ENCODE data around the gene EFNA5.
A peak's percentile ranks its signal among the peaks of the same experiment; 100 is the strongest.

The EFNA5 gene

GRCh38 chr5:107565791-107566767 is 104.7 kb downstream of the EFNA5 start:
- H3K36me3 ChIP-seq (ENCODE audit: control insufficient read depth, insufficient read depth, low read length): no peaks in the 10 kb centered on the region
- no peak overlapping the region for H2AK5ac ChIP-seq (ENCODE audit: low read length)
- peaks cover 12% of the 10 kb centered on the region for H3K79me1 ChIP-seq (ENCODE audit: low read length)
- H3K23ac ChIP-seq (ENCODE audit: low read length): no peak overlapping the region
- no peak overlapping the region for H4K5ac ChIP-seq (ENCODE audit: low read length)
- peak overlapping the region; percentile 9 for H3K18ac ChIP-seq (ENCODE audit: low read length)
- no peak overlapping the region for H3K4me2 ChIP-seq (ENCODE audit: low read length)
- no peaks in the 10 kb centered on the region for H3K27me3 ChIP-seq (ENCODE audit: insufficient read depth, low read length, poor library complexity)
- peak overlapping the region; percentile 22 for H3K56ac ChIP-seq (ENCODE audit: low read length)
- peaks cover 19% of the 10 kb centered on the region for H3K4me1 ChIP-seq (ENCODE audit: control insufficient read depth, low read depth, low read length)
- H3K4ac ChIP-seq (ENCODE audit: low read depth, low read length): peak overlapping the region; percentile 9
- no peak overlapping the region for H3K4me3 ChIP-seq (ENCODE audit: low read length)
- H3K79me2 ChIP-seq (ENCODE audit: control insufficient read depth, insufficient read depth, low read length): peaks cover 6% of the 10 kb centered on the region
- no peak overlapping the region for H2BK5ac ChIP-seq (ENCODE audit: low read length)
- peak overlapping the region; percentile 46 for H2BK15ac ChIP-seq (replicated peaks; ENCODE audit: low read depth)
- WGBS (ENCODE audit: extremely low coverage, insufficient coverage, low lambda C conversion rate): no CpG with 5 or more reads among the region's 10 CpGs
- no peak for DNase-seq
- no peak overlapping the region for H3K9ac ChIP-seq (ENCODE audit: low read length)
- no peak overlapping the region for H3K27ac ChIP-seq (ENCODE audit: low read depth, low read length)
- no peak overlapping the region for H4K8ac ChIP-seq (ENCODE audit: low read depth, low read length)
- no peak overlapping the region for H2BK120ac ChIP-seq (ENCODE audit: low read depth, low read length)

DNA sequence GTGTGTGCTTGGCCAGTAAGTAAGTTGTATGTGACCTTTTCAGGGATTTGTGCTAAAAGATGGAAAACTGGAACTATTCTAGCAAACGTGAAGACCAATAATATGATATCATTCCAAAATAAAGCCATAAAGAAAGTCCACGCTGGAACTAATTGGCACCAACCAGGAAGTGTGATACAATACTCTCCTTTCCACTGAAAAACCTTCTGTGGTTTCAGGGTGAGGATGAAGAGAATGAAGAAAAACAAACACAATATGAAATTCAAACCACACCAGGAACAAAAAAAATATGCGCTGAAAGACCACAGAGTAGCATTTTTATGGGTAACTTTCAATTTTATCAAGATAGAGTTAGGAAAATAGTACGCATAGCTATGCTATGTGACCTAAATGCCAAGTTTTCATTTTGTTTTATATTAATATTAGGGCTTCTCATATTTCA is 105.8 kb downstream of the EFNA5 start:
- no peak overlapping the region for H3K4me2 ChIP-seq (ENCODE audit: low read length)
- no peak overlapping the region for H2BK15ac ChIP-seq (replicated peaks; ENCODE audit: low read depth)
- no peak overlapping the region for H2BK5ac ChIP-seq (ENCODE audit: low read length)
- no peak overlapping the region for H4K5ac ChIP-seq (ENCODE audit: low read length)
- H3K36me3 ChIP-seq (ENCODE audit: control insufficient read depth, insufficient read depth, low read length): no peaks in the 10 kb centered on the region
- peaks cover 3% of the 10 kb centered on the region for H3K79me2 ChIP-seq (ENCODE audit: control insufficient read depth, insufficient read depth, low read length)
- no peak overlapping the region for H3K4me3 ChIP-seq (ENCODE audit: low read length)
- no peak overlapping the region for H3K9ac ChIP-seq (ENCODE audit: low read length)
- whole genome bisulfite sequencing (ENCODE audit: extremely low coverage, insufficient coverage, low lambda C conversion rate): no CpG with 5 or more reads among the region's 4 CpGs
- H2BK120ac ChIP-seq (ENCODE audit: low read depth, low read length): no peak overlapping the region
- H3K27ac ChIP-seq (ENCODE audit: low read depth, low read length): no peak overlapping the region
- no peak overlapping the region for H3K18ac ChIP-seq (ENCODE audit: low read length)
- H3K4ac ChIP-seq (ENCODE audit: low read depth, low read length): no peak overlapping the region
- no peaks in the 10 kb centered on the region for H3K27me3 ChIP-seq (ENCODE audit: insufficient read depth, low read length, poor library complexity)
- no peak for DNase-seq
- peaks cover 10% of the 10 kb centered on the region for H3K4me1 ChIP-seq (ENCODE audit: control insufficient read depth, low read depth, low read length)
- H2AK5ac ChIP-seq (ENCODE audit: low read length): no peak overlapping the region
- H3K23ac ChIP-seq (ENCODE audit: low read length): no peak overlapping the region
- H3K56ac ChIP-seq (ENCODE audit: low read length): no peak overlapping the region
- no peak overlapping the region for H4K8ac ChIP-seq (ENCODE audit: low read depth, low read length)
- H3K79me1 ChIP-seq (ENCODE audit: low read length): peaks cover 9% of the 10 kb centered on the region

GRCh38 chr5:107563959-107564544 is 106.7 kb downstream of the EFNA5 start:
- DNase-seq: peak; percentile 57

GRCh38 chr5:107560377-107560776 is 110.4 kb downstream of the EFNA5 start:
- no peaks in the 10 kb centered on the region for H3K79me2 ChIP-seq (ENCODE audit: control insufficient read depth, insufficient read depth, low read length)
- no peak overlapping the region for H2BK5ac ChIP-seq (ENCODE audit: low read length)
- H3K9ac ChIP-seq (ENCODE audit: low read length): no peak overlapping the region
- H3K79me1 ChIP-seq (ENCODE audit: low read length): peaks cover 11% of the 10 kb centered on the region
- H3K4me2 ChIP-seq (ENCODE audit: low read length): no peak overlapping the region
- H2BK15ac ChIP-seq (replicated peaks; ENCODE audit: low read depth): no peak overlapping the region
- H3K4me3 ChIP-seq (ENCODE audit: low read length): no peak overlapping the region
- no peak overlapping the region for H3K4ac ChIP-seq (ENCODE audit: low read depth, low read length)
- no peak overlapping the region for H3K27ac ChIP-seq (ENCODE audit: low read depth, low read length)
- H3K36me3 ChIP-seq (ENCODE audit: control insufficient read depth, insufficient read depth, low read length): no peaks in the 10 kb centered on the region
- H2AK5ac ChIP-seq (ENCODE audit: low read length): no peak overlapping the region
- H4K8ac ChIP-seq (ENCODE audit: low read depth, low read length): no peak overlapping the region
- no peak overlapping the region for H3K23ac ChIP-seq (ENCODE audit: low read length)
- no peak overlapping the region for H4K5ac ChIP-seq (ENCODE audit: low read length)
- no peaks in the 10 kb centered on the region for H3K27me3 ChIP-seq (ENCODE audit: insufficient read depth, low read length, poor library complexity)
- no peak overlapping the region for H3K56ac ChIP-seq (ENCODE audit: low read length)
- no peak overlapping the region for H2BK120ac ChIP-seq (ENCODE audit: low read depth, low read length)
- no peak for DNase-seq
- H3K18ac ChIP-seq (ENCODE audit: low read length): no peak overlapping the region
- WGBS (ENCODE audit: extremely low coverage, insufficient coverage, low lambda C conversion rate): no CpG with 5 or more reads among the region's 6 CpGs
- H3K4me1 ChIP-seq (ENCODE audit: control insufficient read depth, low read depth, low read length): peaks cover 2% of the 10 kb centered on the region

More at GRCh38 chr5:107563959-107564544, 106.7 kb downstream of the EFNA5 start:
- Histone ChIP-seq H3K4me1 (ENCODE audit: control insufficient read depth, low read depth, low read length) (peaks cover 9% of the 10 kb centered on the region), H2BK15ac (replicated peaks; ENCODE audit: low read depth) (no peak overlapping the region), H3K4me2 (ENCODE audit: low read length) (no peak overlapping the region), H3K79me1 (ENCODE audit: low read length) (peaks cover 9% of the 10 kb centered on the region), H4K8ac (ENCODE audit: low read depth, low read length) (no peak overlapping the region), H3K18ac (ENCODE audit: low read length) (no peak overlapping the region), H3K23ac (ENCODE audit: low read length) (no peak overlapping the region), H4K5ac (ENCODE audit: low read length) (no peak overlapping the region), H3K4me3 (ENCODE audit: low read length) (no peak overlapping the region), H2BK5ac (ENCODE audit: low read length) (no peak overlapping the region), H3K56ac (ENCODE audit: low read length) (no peak overlapping the region), H3K27me3 (ENCODE audit: insufficient read depth, low read length, poor library complexity) (no peaks in the 10 kb centered on the region), H2AK5ac (ENCODE audit: low read length) (no peak overlapping the region), H2BK120ac (ENCODE audit: low read depth, low read length) (no peak overlapping the region), H3K36me3 (ENCODE audit: control insufficient read depth, insufficient read depth, low read length) (no peaks in the 10 kb centered on the region), H3K9ac (ENCODE audit: low read length) (no peak overlapping the region), H3K4ac (ENCODE audit: low read depth, low read length) (no peak overlapping the region), H3K27ac (ENCODE audit: low read depth, low read length) (no peak overlapping the region), H3K79me2 (ENCODE audit: control insufficient read depth, insufficient read depth, low read length) (peaks cover 3% of the 10 kb centered on the region)
- no CpG with 5 or more reads among the region's 3 CpGs for WGBS (ENCODE audit: extremely low coverage, insufficient coverage, low lambda C conversion rate)

- H3K4me3 ChIP-seq (ENCODE audit: low read length): no peak overlapping the region
- H3K18ac ChIP-seq (ENCODE audit: low read length): no peak overlapping the region
- peaks cover 16% of the 10 kb centered on the region for H3K79me1 ChIP-seq (ENCODE audit: low read length)
- H3K9ac ChIP-seq (ENCODE audit: low read length): no peak overlapping the region
- WGBS (ENCODE audit: extremely low coverage, insufficient coverage, low lambda C conversion rate): no CpG with 5 or more reads among the region's 4 CpGs
- no peaks in the 10 kb centered on the region for H3K36me3 ChIP-seq (ENCODE audit: control insufficient read depth, insufficient read depth, low read length)
- no peak overlapping the region for H2AK5ac ChIP-seq (ENCODE audit: low read length)
- peak; percentile 55 for DNase-seq
- no peak overlapping the region for H4K8ac ChIP-seq (ENCODE audit: low read depth, low read length)
- no peak overlapping the region for H3K23ac ChIP-seq (ENCODE audit: low read length)
- no peaks in the 10 kb centered on the region for H3K27me3 ChIP-seq (ENCODE audit: insufficient read depth, low read length, poor library complexity)
- no peak overlapping the region for H3K56ac ChIP-seq (ENCODE audit: low read length)
- H3K4ac ChIP-seq (ENCODE audit: low read depth, low read length): no peak overlapping the region
- H2BK120ac ChIP-seq (ENCODE audit: low read depth, low read length): no peak overlapping the region
- H3K79me2 ChIP-seq (ENCODE audit: control insufficient read depth, insufficient read depth, low read length): peaks cover 6% of the 10 kb centered on the region
- peaks cover 2% of the 10 kb centered on the region for H3K4me1 ChIP-seq (ENCODE audit: control insufficient read depth, low read depth, low read length)
- H3K4me2 ChIP-seq (ENCODE audit: low read length): no peak overlapping the region
- no peak overlapping the region for H2BK15ac ChIP-seq (replicated peaks; ENCODE audit: low read depth)
- no peak overlapping the region for H3K27ac ChIP-seq (ENCODE audit: low read depth, low read length)
- H4K5ac ChIP-seq (ENCODE audit: low read length): no peak overlapping the region
- no peak overlapping the region for H2BK5ac ChIP-seq (ENCODE audit: low read length)
Measured at GRCh38 chr5:107558823-107559375, 111.8 kb downstream of the EFNA5 start.

All from mesendoderm (in vitro differentiated cells).